ENCODE results near the gene EXOC4.

Gene EXOC4

DNA sequence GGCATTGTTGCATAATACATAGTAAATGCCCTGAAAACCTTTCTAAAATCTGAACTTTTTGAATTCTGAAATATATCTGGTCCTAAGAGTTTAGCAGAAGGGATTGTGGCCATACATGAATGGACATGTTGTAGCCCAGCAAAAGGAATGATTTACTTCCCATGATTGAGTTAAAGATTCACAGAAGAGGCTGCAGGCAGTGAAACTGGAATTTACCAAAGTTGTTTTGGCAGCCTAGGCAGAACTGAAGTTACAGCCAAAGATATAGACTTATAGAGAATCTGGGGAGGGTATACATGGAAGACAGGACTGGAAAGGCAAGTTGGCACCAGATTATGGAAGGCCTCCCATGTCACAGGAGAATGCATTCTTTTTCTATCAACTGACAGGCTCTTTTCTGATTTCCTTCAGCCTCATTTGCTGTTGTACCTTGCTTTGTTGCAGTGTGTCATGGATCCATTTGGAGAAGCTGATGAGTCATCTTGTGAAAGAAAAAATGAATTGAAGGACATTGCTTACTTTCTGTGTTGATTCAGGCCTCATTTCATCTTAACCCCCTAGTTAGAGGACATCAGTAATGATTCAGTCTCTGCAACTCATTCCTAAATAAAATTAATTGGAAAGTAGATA is 518.1 kb downstream of the EXOC4 start:
- H3F3A ChIP-seq (ENCODE audit: control insufficient read depth, insufficient read depth): no peaks in the 10 kb centered on the region
- H3K9me3 ChIP-seq (ENCODE audit: control insufficient read depth, insufficient read depth, low read length): no peaks in the 10 kb centered on the region
- H3K27me3 ChIP-seq (ENCODE audit: control insufficient read depth, low read length): no peaks in the 10 kb centered on the region
- no peak for TF ChIP-seq EZH2phosphoT487 (IDR thresholded peaks at IDR 0.05; ENCODE audit: borderline replicate concordance, low read length)
- TF ChIP-seq, protein P1, sequence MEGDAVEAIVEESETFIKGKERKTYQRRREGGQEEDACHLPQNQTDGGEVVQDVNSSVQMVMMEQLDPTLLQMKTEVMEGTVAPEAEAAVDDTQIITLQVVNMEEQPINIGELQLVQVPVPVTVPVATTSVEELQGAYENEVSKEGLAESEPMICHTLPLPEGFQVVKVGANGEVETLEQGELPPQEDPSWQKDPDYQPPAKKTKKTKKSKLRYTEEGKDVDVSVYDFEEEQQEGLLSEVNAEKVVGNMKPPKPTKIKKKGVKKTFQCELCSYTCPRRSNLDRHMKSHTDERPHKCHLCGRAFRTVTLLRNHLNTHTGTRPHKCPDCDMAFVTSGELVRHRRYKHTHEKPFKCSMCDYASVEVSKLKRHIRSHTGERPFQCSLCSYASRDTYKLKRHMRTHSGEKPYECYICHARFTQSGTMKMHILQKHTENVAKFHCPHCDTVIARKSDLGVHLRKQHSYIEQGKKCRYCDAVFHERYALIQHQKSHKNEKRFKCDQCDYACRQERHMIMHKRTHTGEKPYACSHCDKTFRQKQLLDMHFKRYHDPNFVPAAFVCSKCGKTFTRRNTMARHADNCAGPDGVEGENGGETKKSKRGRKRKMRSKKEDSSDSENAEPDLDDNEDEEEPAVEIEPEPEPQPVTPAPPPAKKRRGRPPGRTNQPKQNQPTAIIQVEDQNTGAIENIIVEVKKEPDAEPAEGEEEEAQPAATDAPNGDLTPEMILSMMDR (IDR thresholded peaks at IDR 0.05; ENCODE audit: low read depth, low read length, poor library complexity, severe bottlenecking): no peak
- no peaks in the 10 kb centered on the region for H4K20me1 ChIP-seq (ENCODE audit: control insufficient read depth, insufficient read depth, low read depth, low read length)
- no peaks in the 10 kb centered on the region for H3K4me1 ChIP-seq (ENCODE audit: control insufficient read depth, low read length)
- H3K9me2 ChIP-seq (replicated peaks; ENCODE audit: control insufficient read depth, low read length): no peaks in the 10 kb centered on the region
- no peaks in the 10 kb centered on the region for H3K79me2 ChIP-seq (ENCODE audit: control insufficient read depth, low read length)
- H3K4me2 ChIP-seq (ENCODE audit: low read length): no peak overlapping the region
- no peak overlapping the region for H3K27ac ChIP-seq (ENCODE audit: low read depth, low read length)
- H3K36me3 ChIP-seq (ENCODE audit: control insufficient read depth, low read length): no peaks in the 10 kb centered on the region
- H3K4me3 ChIP-seq (ENCODE audit: low read length): no peak overlapping the region

DNA sequence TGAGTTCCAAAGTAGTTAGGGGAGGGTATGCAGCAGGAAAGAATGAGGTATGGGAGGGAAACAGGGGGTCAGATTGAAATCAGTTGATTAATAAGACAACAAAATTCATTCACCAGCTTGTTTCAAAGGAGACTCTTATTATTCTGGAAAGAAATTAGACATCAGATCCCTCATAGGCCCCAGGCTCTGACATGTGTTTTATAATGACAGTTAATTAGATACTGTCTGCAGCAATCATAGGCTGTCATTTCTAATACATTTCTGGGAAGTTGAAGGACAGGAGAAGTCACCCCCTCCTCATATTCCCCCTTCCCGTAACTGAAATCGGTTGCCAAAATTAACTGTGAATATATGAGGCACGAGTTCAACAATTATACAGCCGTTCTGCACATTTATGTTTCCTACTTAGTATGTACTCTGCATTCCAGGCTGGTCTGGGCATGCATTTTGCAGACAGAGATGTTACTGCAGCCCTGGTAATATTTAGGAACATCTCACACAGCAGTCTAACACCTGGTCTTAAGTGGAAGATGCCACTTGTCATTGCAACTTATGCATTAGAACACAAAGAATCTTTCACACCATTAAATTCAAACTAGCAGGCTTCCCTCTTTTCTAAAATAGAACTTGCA is 519.0 kb downstream of the EXOC4 start:
- H3K4me2 ChIP-seq (ENCODE audit: low read length): no peak overlapping the region
- H3K79me2 ChIP-seq (ENCODE audit: control insufficient read depth, low read length): no peaks in the 10 kb centered on the region
- TF ChIP-seq, protein P1 (IDR thresholded peaks at IDR 0.05; ENCODE audit: low read depth, low read length, poor library complexity, severe bottlenecking): no peak
- no peak for TF ChIP-seq EZH2phosphoT487 (IDR thresholded peaks at IDR 0.05; ENCODE audit: borderline replicate concordance, low read length)
- H3K36me3 ChIP-seq (ENCODE audit: control insufficient read depth, low read length): no peaks in the 10 kb centered on the region
- H3K9me3 ChIP-seq (ENCODE audit: control insufficient read depth, insufficient read depth, low read length): no peaks in the 10 kb centered on the region
- H3K9me2 ChIP-seq (replicated peaks; ENCODE audit: control insufficient read depth, low read length): no peaks in the 10 kb centered on the region
- no peak overlapping the region for H3K4me3 ChIP-seq (ENCODE audit: low read length)
- H3K27ac ChIP-seq (ENCODE audit: low read depth, low read length): no peak overlapping the region
- no peaks in the 10 kb centered on the region for H3K4me1 ChIP-seq (ENCODE audit: control insufficient read depth, low read length)
- no peaks in the 10 kb centered on the region for H3K27me3 ChIP-seq (ENCODE audit: control insufficient read depth, low read length)
- no peaks in the 10 kb centered on the region for H4K20me1 ChIP-seq (ENCODE audit: control insufficient read depth, insufficient read depth, low read depth, low read length)
- no peaks in the 10 kb centered on the region for H3F3A ChIP-seq (ENCODE audit: control insufficient read depth, insufficient read depth)

DNA sequence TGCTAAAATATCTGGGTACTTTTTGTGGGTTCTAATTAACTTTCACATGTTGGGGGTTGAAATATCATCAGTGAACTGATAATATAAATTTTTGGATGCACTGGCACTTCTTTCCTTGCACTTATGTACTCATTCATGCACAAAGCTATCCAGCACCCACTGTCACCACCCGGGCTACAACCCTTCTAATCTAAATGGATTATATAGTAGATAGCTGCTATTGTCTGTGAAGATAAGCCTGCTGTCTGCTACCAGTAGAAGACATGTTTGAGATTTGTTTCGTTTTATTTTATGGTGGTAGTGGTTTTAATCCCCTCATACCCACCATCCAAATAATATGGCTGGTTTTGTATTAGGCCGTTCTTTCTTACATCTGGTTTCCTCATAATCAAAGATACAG is 520.7 kb downstream of the EXOC4 start:
- H4K20me1 ChIP-seq (ENCODE audit: control insufficient read depth, insufficient read depth, low read depth, low read length): no peaks in the 10 kb centered on the region
- H3F3A ChIP-seq (ENCODE audit: control insufficient read depth, insufficient read depth): no peaks in the 10 kb centered on the region
- no peaks in the 10 kb centered on the region for H3K27me3 ChIP-seq (ENCODE audit: control insufficient read depth, low read length)
- H3K79me2 ChIP-seq (ENCODE audit: control insufficient read depth, low read length): no peaks in the 10 kb centered on the region
- no peak overlapping the region for H3K4me3 ChIP-seq (ENCODE audit: low read length)
- H3K36me3 ChIP-seq (ENCODE audit: control insufficient read depth, low read length): no peaks in the 10 kb centered on the region
- no peaks in the 10 kb centered on the region for H3K4me1 ChIP-seq (ENCODE audit: control insufficient read depth, low read length)
- no peaks in the 10 kb centered on the region for H3K9me2 ChIP-seq (replicated peaks; ENCODE audit: control insufficient read depth, low read length)
- no peak for TF ChIP-seq EZH2phosphoT487 (IDR thresholded peaks at IDR 0.05; ENCODE audit: borderline replicate concordance, low read length)
- TF ChIP-seq, protein P1 (IDR thresholded peaks at IDR 0.05; ENCODE audit: low read depth, low read length, poor library complexity, severe bottlenecking): no peak
- H3K27ac ChIP-seq (ENCODE audit: low read depth, low read length): no peak overlapping the region
- H3K9me3 ChIP-seq (ENCODE audit: control insufficient read depth, insufficient read depth, low read length): peaks cover under 1% of the 10 kb centered on the region; the same call in 1 of the 2 replicates
- H3K4me2 ChIP-seq (ENCODE audit: low read length): no peak overlapping the region

Data from DOHH2 (cell line).